Dermis microvascular lymphatic vessel endothelial cell (primary cell): Measurements from ENCODE around the gene PLOD2. TPM values are rescaled to one million over a fixed set of nuclear protein-coding genes. Genes with fewer than 3 reads are reported as not detected.

ENCODE experiments used
- DNase-seq, 2 donors: peaks; one replicate each; pipeline versions ENCODE4 v3.0.0 to v3.0.0-alpha.2; 2010; ENCODE audit warnings: low read depth in 2 of 2
- total RNA-seq: library from RNA; depleted of rRNA; stranded (reverse); fragments of >200 nt; gene quantifications from 2 replicates; pipeline ENCODE4 v1.2.1, GENCODE V29; 2014

PLOD2 gene
- total RNA-seq, 1 donor from 2014 or later = 81.0 TPM

GRCh38 chr3:146166415-146166821 is 5.4 kb upstream of the PLOD2 start:
- peak in 1 of 2 donors; percentile 70 for DNase-seq

- DNase-seq = no peak
These were observed 4.9 kb upstream of the PLOD2 start for GRCh38 chr3:146165877-146166276.

- no peak for DNase-seq
These were observed 4.2 kb upstream of the PLOD2 start for GRCh38 chr3:146164971-146165769.

GRCh38 chr3:146164506-146164905 is 3.5 kb upstream of the PLOD2 start:
- no peak for DNase-seq

- no peak for DNase-seq
These were observed 3.1 kb upstream of the PLOD2 start for GRCh38 chr3:146164071-146164470.

- DNase-seq = peak; percentile 79 to 84
These were observed 2.6 kb upstream of the PLOD2 start for GRCh38 chr3:146163584-146163983.

GRCh38 chr3:146162561-146162960 is 1.6 kb upstream of the PLOD2 start:
- DNase-seq = no peak

- peak in 1 of 2 donors; percentile 79 for DNase-seq
These were observed 649 bp upstream of the PLOD2 start for GRCh38 chr3:146161663-146162002.

GRCh38 chr3:146160321-146160963 is 542 bp downstream of the PLOD2 start:
- DNase-seq = peak; percentile 80 to 95

- DNase-seq = no peak
These were observed 1.2 kb downstream of the PLOD2 start for GRCh38 chr3:146159616-146160320.

GRCh38 chr3:146159037-146159436 is 1.9 kb downstream of the PLOD2 start:
- no peak for DNase-seq

GRCh38 chr3:146157325-146158060 is 3.5 kb downstream of the PLOD2 start:
- no peak for DNase-seq

- no peak for DNase-seq
These were observed 4.2 kb downstream of the PLOD2 start for GRCh38 chr3:146156666-146157314.

GRCh38 chr3:146156095-146156494 is 4.9 kb downstream of the PLOD2 start:
- DNase-seq = no peak

GRCh38 chr3:146154995-146155394 is 6.0 kb downstream of the PLOD2 start:
- no peak for DNase-seq

GRCh38 chr3:146154316-146154715 is 6.7 kb downstream of the PLOD2 start:
- no peak for DNase-seq

- DNase-seq = no peak
These were observed 7.6 kb downstream of the PLOD2 start for GRCh38 chr3:146153429-146153828.

GRCh38 chr3:146152834-146153233 is 8.2 kb downstream of the PLOD2 start:
- DNase-seq = no peak

GRCh38 chr3:146148468-146148931 is 12.5 kb downstream of the PLOD2 start:
- no peak for DNase-seq

- DNase-seq = no peak
These were observed 15.3 kb downstream of the PLOD2 start for GRCh38 chr3:146145642-146146041.

- peak; percentile 12 to 51 for DNase-seq
These were observed 18.2 kb downstream of the PLOD2 start for GRCh38 chr3:146142757-146143156.
